H9 (cell line): ENCODE data around the gene C2CD2. TPM values are rescaled to one million over a fixed set of nuclear protein-coding genes. Genes with fewer than 3 reads are reported as not detected.

Experiments used
- DNase-seq: peaks from one replicate; pipeline ENCODE4 v3.0.0-alpha.2; 2017
- H2AFZ ChIP-seq: one replicate; pipeline ENCODE4 v1.6.1; 2013; ENCODE audit warnings: mild to moderate bottlenecking, low read length, control low read depth, moderate library complexity
- H2AK5ac ChIP-seq: 2 replicates; pipeline ENCODE4 v1.6.1; 2013; ENCODE audit warnings: low read length, control low read depth, mixed read lengths; ENCODE audit not compliant: insufficient read length
- H2BK120ac ChIP-seq: one replicate; pipeline ENCODE4 v1.6.1; 2013; ENCODE audit warnings: low read depth, mild to moderate bottlenecking, low read length, control low read depth, inconsistent platforms; ENCODE audit not compliant: poor library complexity, severe bottlenecking
- H2BK12ac ChIP-seq: 2 replicates; pipeline ENCODE4 v1.6.1; 2013; ENCODE audit warnings: low read length, control low read depth, mixed read lengths, low read depth; ENCODE audit not compliant: insufficient read length
- H2BK15ac ChIP-seq: 2 replicates; pipeline ENCODE4 v1.6.1; 2013; ENCODE audit warnings: low read depth, low read length, control low read depth
- H2BK20ac ChIP-seq: one replicate; pipeline ENCODE4 v1.6.1; 2013; ENCODE audit warnings: low read depth, mild to moderate bottlenecking, low read length, control low read depth, inconsistent platforms; ENCODE audit not compliant: poor library complexity, severe bottlenecking
- H2BK5ac ChIP-seq: 2 replicates; pipeline ENCODE4 v1.6.1; 2013; ENCODE audit warnings: low read length, control low read depth, mixed read lengths; ENCODE audit not compliant: insufficient read length
- H3K14ac ChIP-seq: 2 replicates; pipeline ENCODE4 v1.6.1; 2013; ENCODE audit warnings: low read length, control low read depth; ENCODE audit not compliant: insufficient read depth
- H3K18ac ChIP-seq: 2 replicates; pipeline ENCODE4 v1.6.1; 2013; ENCODE audit warnings: low read depth, mild to moderate bottlenecking, mixed read lengths, low read length, control low read depth; ENCODE audit not compliant: insufficient read length
- H3K23ac ChIP-seq: 2 replicates; pipeline ENCODE4 v1.6.1; 2013; ENCODE audit warnings: low read length, control low read depth, mixed read lengths, low read depth; ENCODE audit not compliant: insufficient read length
- H3K23me2 ChIP-seq: 2 replicates; pipeline ENCODE4 v1.6.1; 2013; ENCODE audit warnings: low read depth, mild to moderate bottlenecking, mixed read lengths, low read length, control low read depth; ENCODE audit not compliant: insufficient read length, poor library complexity, severe bottlenecking
- H3K27ac ChIP-seq: 2 replicates; pipeline ENCODE4 v1.5.1; 2013; ENCODE audit warnings: low read length, control low read depth, mixed read lengths, low read depth; ENCODE audit not compliant: insufficient read length
- H3K27me3 ChIP-seq: 2 replicates; pipeline ENCODE4 v1.6.1; 2013; ENCODE audit warnings: low read length, control low read depth, inconsistent platforms; ENCODE audit not compliant: insufficient read depth
- H3K4ac ChIP-seq: 2 replicates; pipeline ENCODE4 v1.6.1; 2013; ENCODE audit warnings: low read depth, mild to moderate bottlenecking, control low read depth, inconsistent platforms, low read length, moderate library complexity
- H3K4me1 ChIP-seq: 2 replicates; pipeline ENCODE4 v1.6.1; 2013; ENCODE audit warnings: low read length, control low read depth, inconsistent platforms; ENCODE audit not compliant: insufficient read depth
- H3K4me2 ChIP-seq: 2 replicates; pipeline ENCODE4 v1.6.1; 2013; ENCODE audit warnings: low read length, control low read depth, mixed read lengths; ENCODE audit not compliant: insufficient read length, insufficient read depth
- H3K56ac ChIP-seq: 2 replicates; pipeline ENCODE4 v1.6.1; 2013; ENCODE audit warnings: low read depth, mild to moderate bottlenecking, mixed read lengths, low read length, control low read depth; ENCODE audit not compliant: insufficient read length
- H3K79me1 ChIP-seq: 2 replicates; pipeline ENCODE4 v1.6.1; 2013; ENCODE audit warnings: low read depth, mild to moderate bottlenecking, moderate library complexity, low read length, control low read depth, inconsistent platforms; ENCODE audit not compliant: insufficient read depth, poor library complexity, severe bottlenecking
- H3K79me2 ChIP-seq: 2 replicates; pipeline ENCODE4 v1.6.1; 2013; ENCODE audit warnings: low read length, control low read depth, inconsistent platforms; ENCODE audit not compliant: insufficient read depth
- H3K9ac ChIP-seq: 2 replicates; pipeline ENCODE4 v1.6.1; 2013; ENCODE audit warnings: low read length, control low read depth, mixed read lengths; ENCODE audit not compliant: insufficient read length; ENCODE audit errors: extremely low read depth
- H3K9me3 ChIP-seq: one replicate; pipeline ENCODE4 v1.6.1; 2013; ENCODE audit warnings: low read depth, low read length, inconsistent platforms; ENCODE audit not compliant: control insufficient read depth
- H3T11ph ChIP-seq: one replicate; pipeline ENCODE4 v1.6.1; 2013; ENCODE audit warnings: mild to moderate bottlenecking, low read length, control low read depth, inconsistent platforms
- H4K20me1 ChIP-seq: one replicate; pipeline ENCODE4 v1.6.1; 2013; ENCODE audit not compliant: control insufficient read depth, insufficient read length, insufficient read depth
- H4K5ac ChIP-seq: 2 replicates; pipeline ENCODE4 v1.6.1; 2013; ENCODE audit warnings: low read depth, mild to moderate bottlenecking, mixed read lengths, low read length, control low read depth; ENCODE audit not compliant: insufficient read length
- H4K8ac ChIP-seq: replicated peaks from 2 replicates; pipeline ENCODE4 v1.6.1; 2013; ENCODE audit warnings: low read length, control low read depth, mixed read lengths, low read depth; ENCODE audit not compliant: insufficient read length
- H4K91ac ChIP-seq: 2 replicates; pipeline ENCODE4 v1.6.1; 2013; ENCODE audit warnings: low read depth, mild to moderate bottlenecking, moderate library complexity, mixed read lengths, low read length, control low read depth; ENCODE audit not compliant: insufficient read length
- H3K27ac Mint-ChIP-seq, 3 experiments: 2 replicates in 2 of 3; 3 replicates in 1 of 3; pipeline ENCODE4 v1.8.0; 2020 to 2021; ENCODE audit warnings: mixed read lengths in 3 of 3, mild to moderate bottlenecking in 1 of 3, moderate library complexity in 1 of 3
- H3K27me3 Mint-ChIP-seq: 2 replicates; pipeline ENCODE4 v1.8.0; 2021; ENCODE audit warnings: low read depth, mild to moderate bottlenecking, moderate library complexity, mixed read lengths
- H3K36me3 Mint-ChIP-seq, 3 experiments: 2 replicates in 2 of 3; 3 replicates in 1 of 3; pipeline ENCODE4 v1.8.0; 2020 to 2021; ENCODE audit warnings: low read depth in 3 of 3, mixed read lengths in 3 of 3; ENCODE audit not compliant: insufficient read depth in 1 of 3
- H3K4me1 Mint-ChIP-seq, 2 experiments: 2 replicates each; pipeline ENCODE4 v1.8.0; 2020; ENCODE audit warnings: mixed read lengths in 2 of 2
- H3K4me3 Mint-ChIP-seq, 2 experiments: 2 replicates in 1 of 2; 3 replicates in 1 of 2; pipeline ENCODE4 v1.8.0; 2020 to 2021; ENCODE audit warnings: mild to moderate bottlenecking in 2 of 2, mixed read lengths in 2 of 2, moderate library complexity in 1 of 2
- H3K9me3 Mint-ChIP-seq, 2 experiments: 2 replicates in 1 of 2; 3 replicates in 1 of 2; pipeline ENCODE4 v1.8.0; 2020; ENCODE audit warnings: mild to moderate bottlenecking in 2 of 2, mixed read lengths in 2 of 2, moderate library complexity in 1 of 2
- CTCF ChIP-seq: fragments of 200-600 bp; sonication (generic); conservative IDR thresholded peaks from 3 replicates; pipeline ENCODE4 v1.8.0; 2021; ENCODE audit warnings: antibody characterized with exemption, mild to moderate bottlenecking
- WGBS: extraction: QIAGEN DNeasy Blood & Tissue Kit; methylation state at CpG from one replicate; pipeline ENCODE4 v1.1.7; 2013; ENCODE audit warnings: missing lambda C conversion rate, low lambda C conversion rate, mixed read lengths; ENCODE audit not compliant: insufficient read length; ENCODE audit errors: extremely low coverage; 5-methylcytosine and 5-hydroxymethylcytosine counted together
- total RNA-seq: library from RNA; stranded (reverse); gene quantifications from 2 replicates; pipeline ENCODE4 v1.2.1, GENCODE V29; 2021

Gene C2CD2
- total RNA-seq, 1 experiment from 2014 or later, result 14.6 TPM

GRCh38 chr21:41943851-41944250 is 10.0 kb downstream of the C2CD2 start:
- WGBS, result no CpG with 5 or more reads among the region's 10 CpGs
- Histone ChIP-seq H3K56ac (no peak overlapping the region), H4K5ac (no peak overlapping the region), H4K91ac (no peak overlapping the region), H3K79me2 (no peaks in the 10 kb centered on the region), H2BK120ac (no peak overlapping the region), H3K9ac (no peak overlapping the region), H3K27me3 (no peaks in the 10 kb centered on the region), H3K4ac (no peak overlapping the region), H3T11ph (no peak overlapping the region), H3K27ac (no peak overlapping the region), H2BK15ac (no peak overlapping the region), H3K4me1 (no peaks in the 10 kb centered on the region), H3K14ac (no peak overlapping the region), H2BK20ac (no peak overlapping the region), H2BK12ac (no peak overlapping the region), H2AFZ (no peak overlapping the region), H3K23ac (no peak overlapping the region), H3K23me2 (no peaks in the 10 kb centered on the region), H3K9me3 (no peaks in the 10 kb centered on the region), H3K18ac (no peak overlapping the region), H2BK5ac (no peak overlapping the region), H4K20me1 (no peaks in the 10 kb centered on the region), H3K4me2 (no peak overlapping the region), H2AK5ac (no peak overlapping the region), H3K79me1 (peaks cover 2% of the 10 kb centered on the region), H4K8ac (no peak overlapping the region)
- TF ChIP-seq CTCF, result no peak
- no peak for DNase-seq
- Mint-ChIP-seq H3K27ac (no peak overlapping the region), H3K36me3 (0 out of 7 replicates have a peak, but pooled peaks cover 0 to 3% (median 0%) of the 10 kb centered on the region in 3 experiments), H3K27me3 (no peaks in the 10 kb centered on the region), H3K4me1 (peaks cover 11 to 18% of the 10 kb centered on the region in 2 experiments), H3K9me3 (no peaks in the 10 kb centered on the region), H3K4me3 (no peak overlapping the region)
